ENCODE data around the gene UCN.

- TF ChIP-seq YY1 (IDR thresholded peaks at IDR 0.05) (no peak), CTCF (IDR thresholded peaks at IDR 0.05; ENCODE audit: low read depth, low read length, missing input control) (no peak), EGR1 (IDR thresholded peaks at IDR 0.05; ENCODE audit: low read depth in 2 of 2) (no peak), GABPA (IDR thresholded peaks at IDR 0.05 in 1 of 2, conservative IDR thresholded peaks at IDR 0.05 in 1 of 2) (no peak), REST (IDR thresholded peaks at IDR 0.05) (no peak)
Observed at GRCh38 chr2:27335311-27335710, 27.1 kb upstream of the UCN start.

All from liver (tissue), 3 donors.